GM10847 (cell line): Measurements from ENCODE around the gene CDH23.

Source experiments
- POLR2A ChIP-seq: IDR thresholded peaks from 2 replicates; pipeline ENCODE4 v1.6.1; 2011; ENCODE audit not compliant: insufficient read length; ENCODE audit errors: extremely low read depth

The CDH23 gene

GRCh38 chr10:71594934-71595571 lies 198.3 kb downstream of the CDH23 start:
- no peak for TF ChIP-seq POLR2A

DNA sequence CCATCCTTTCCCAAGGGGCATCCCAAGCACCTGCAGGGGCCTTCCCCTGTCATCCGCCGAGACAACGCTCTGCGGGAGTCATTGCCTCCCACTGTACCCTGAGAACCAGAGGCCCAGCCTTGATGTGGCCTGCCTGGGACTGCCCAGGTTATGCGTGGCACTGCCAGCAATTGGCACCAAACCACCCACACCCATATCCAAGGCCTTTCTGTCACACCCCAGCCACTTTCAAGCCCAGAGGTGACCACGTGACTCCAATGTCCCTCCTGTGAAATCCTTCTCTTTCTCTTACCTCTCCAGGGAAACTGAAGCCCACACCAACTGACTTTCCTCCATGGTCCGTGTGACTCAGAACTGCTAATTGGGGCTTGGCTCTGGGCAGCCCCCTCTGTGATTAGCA lies 198.9 kb downstream of the CDH23 start:
- no peak for TF ChIP-seq POLR2A

DNA sequence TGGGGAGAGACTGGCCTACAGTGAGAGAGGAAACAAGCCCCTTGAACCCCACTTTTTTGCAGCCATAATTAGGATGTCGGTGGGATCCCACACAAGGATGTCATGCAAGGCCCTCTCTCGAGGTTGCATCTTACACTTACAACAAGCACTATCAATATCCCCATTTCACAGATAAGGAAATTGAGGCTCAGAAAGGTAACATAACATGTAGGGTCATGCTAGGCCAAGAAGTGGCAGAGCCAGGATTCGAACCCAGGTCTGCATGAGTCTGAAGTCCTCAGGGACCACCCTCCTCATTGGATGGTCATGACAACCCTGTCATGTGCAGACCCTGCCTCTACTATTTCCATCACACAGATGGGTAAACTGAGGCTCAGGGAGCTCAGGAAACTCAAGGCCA lies 199.4 kb downstream of the CDH23 start:
- TF ChIP-seq POLR2A: no peak

GRCh38 chr10:71596759-71597158 lies 200.0 kb downstream of the CDH23 start:
- no peak for TF ChIP-seq POLR2A

GRCh38 chr10:71597821-71598498 lies 201.2 kb downstream of the CDH23 start:
- TF ChIP-seq POLR2A: no peak

DNA sequence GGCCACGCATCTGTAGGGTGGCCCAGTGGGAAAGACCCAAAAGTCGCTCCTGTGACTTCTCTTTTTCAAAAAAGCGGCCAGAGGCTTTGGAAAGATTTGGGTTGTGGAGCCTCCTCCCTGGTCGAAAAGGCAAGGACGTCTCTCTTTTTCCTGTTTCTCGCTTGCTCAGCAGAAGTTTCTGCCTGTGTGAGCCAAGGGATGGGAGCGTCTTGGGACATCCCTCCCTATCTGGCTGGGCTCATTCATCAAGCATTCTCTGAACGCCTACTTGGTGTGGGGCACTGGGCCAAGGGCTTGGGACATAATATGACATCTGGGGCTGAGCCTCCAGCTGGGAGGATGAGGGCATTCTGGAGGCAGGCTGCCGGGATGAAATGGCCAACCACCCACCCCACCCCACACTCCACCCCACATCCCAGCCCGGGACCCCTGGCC lies 201.9 kb downstream of the CDH23 start:
- no peak for TF ChIP-seq POLR2A

- no peak for TF ChIP-seq POLR2A
Measured at GRCh38 chr10:71599518-71599917, 202.8 kb downstream of the CDH23 start.

GRCh38 chr10:71600849-71601248 lies 204.1 kb downstream of the CDH23 start:
- TF ChIP-seq POLR2A: no peak

GRCh38 chr10:71601273-71601672 lies 204.6 kb downstream of the CDH23 start:
- TF ChIP-seq POLR2A: no peak

- TF ChIP-seq POLR2A: no peak
Measured at GRCh38 chr10:71603150-71603549, 206.4 kb downstream of the CDH23 start.

DNA sequence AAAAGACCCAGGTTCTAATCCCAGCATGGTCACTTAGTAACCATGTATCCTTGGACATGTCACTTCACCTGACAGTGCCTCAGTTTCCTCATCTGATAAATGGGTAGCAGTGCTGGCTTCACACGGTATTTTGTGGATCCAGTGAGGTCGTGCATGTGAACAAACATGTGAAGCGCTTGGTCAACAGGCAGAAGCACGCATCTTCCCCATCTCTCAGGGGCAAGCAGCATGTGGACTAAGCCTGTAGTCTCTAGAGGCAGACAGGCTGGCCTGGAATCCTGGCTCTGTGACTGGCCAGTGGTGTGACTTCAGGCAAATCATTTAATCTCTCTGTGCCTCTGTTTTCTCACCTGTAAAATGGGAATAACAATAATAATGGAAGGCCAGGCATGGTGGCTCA lies 207.0 kb downstream of the CDH23 start:
- no peak for TF ChIP-seq POLR2A

GRCh38 chr10:71604324-71605018 lies 207.8 kb downstream of the CDH23 start:
- TF ChIP-seq POLR2A: no peak

DNA sequence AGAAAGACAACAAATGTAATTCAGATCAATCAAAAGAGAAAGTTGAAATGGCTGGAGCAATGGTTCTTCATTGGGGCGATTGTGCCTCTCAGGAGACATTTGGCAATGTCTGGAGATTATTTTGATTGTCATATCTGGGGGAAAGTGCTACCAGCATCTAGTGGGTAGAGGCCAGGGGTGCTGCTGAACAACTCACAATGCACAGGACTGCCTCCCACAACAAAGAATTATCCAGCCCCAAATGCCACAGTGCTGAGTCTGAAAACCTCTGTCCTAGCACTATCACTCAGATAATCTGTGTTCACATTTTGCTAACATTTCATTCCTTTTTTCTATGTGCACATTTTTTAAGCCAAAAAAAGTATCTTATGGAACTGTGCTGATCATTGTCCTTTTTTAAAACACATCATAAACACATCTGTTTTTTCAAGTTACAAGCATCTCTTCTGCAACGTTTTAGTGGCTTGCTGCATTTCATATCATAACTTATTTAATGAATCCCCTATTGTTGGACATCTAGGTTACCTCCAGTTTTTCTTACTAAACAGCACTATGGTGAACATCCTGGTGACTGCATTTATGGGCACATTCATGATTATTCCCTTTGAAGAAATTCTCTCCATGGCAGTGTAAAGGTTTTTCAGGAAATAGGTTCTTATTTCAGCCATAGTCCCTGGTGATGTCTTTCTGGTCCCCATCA lies 208.7 kb downstream of the CDH23 start:
- TF ChIP-seq POLR2A: no peak

DNA sequence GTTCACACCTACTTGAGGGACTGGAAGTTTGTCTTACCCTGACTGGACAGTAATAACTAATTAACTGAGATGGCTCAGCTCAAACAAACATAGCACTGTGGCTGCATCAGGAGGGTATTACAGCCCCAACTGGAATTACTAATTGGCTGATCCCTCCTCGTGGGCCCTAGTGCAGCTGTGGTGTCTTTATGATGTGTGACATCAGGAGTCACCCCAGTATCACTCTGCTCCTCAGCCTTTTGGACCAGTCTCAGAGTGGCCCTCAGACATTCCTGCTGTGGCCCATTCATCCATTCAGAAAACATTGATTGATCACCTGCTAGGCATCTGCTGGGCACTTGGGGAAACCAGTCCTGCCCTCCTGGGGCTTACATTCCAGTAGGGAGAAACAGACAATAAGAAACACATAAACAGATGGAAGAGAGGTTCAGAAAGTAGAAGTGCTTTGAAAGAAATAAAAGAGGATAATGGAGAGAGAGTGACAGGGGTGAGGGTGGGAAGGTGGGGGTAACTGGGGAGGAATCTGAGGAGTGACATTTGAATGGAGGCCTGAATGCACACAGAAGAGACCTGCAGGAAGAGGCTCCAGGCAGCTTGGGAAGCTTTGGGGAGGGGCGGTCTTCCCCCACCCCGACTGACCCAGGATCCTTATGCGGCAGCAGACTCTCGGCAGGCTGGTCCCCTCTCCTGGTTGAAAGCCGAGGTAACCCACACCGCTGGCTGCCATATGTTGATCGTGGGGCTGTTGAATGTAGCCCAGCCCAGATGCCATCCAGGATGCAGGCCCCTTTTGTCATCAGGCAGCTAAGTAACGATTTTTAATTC lies 209.7 kb downstream of the CDH23 start:
- TF ChIP-seq POLR2A: no peak

DNA sequence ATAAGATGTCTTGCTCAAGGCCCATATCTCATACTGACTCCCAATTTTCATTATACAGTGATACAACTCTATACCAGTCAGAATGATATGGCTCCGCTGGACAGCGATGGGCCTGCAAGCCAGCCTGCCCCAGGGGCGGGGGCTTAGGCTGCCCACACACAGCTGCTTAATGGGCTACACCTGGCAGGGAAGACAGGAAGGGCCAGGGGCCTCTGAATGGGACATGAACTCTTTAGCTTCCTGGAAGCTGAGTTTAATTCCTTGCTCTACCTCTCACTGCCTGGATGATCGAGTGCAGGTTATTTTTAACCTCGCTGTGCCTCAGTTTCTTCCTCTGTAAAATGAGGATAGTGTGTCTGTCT lies 210.3 kb downstream of the CDH23 start:
- TF ChIP-seq POLR2A: no peak
